ENCODE results near the gene DYNLT2. TPM values are rescaled to one million over a fixed set of nuclear protein-coding genes. Genes with fewer than 3 reads are reported as not detected.

DYNLT2 gene
- total RNA-seq, 1 donor from 2014 or later = 2.5 TPM

DNA sequence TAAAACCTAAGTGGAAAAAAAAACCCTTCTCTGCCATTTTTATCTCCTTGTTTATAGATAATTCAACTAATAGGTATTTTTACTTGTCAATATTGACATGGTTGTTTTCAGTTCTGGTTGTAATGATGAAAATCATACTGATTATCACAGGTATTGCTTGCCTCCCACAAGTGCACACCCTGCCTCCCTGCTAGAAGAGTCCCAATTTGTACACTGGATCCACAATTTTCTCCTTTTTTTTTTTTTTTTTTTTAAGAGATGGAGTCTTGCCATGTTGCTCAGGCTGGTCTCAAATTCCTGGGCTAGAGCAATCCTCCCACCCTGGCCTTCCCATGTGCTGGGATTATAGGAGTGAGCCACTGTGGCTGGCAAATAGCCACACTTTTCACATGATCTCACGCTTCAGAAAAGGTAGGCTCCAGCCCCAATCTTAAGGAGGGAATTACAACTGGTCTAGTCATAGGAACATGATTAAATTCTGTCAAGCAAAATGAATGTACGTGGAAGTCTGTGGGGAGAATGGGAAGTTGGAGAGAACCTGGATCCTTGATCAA, 12.3 kb downstream of the DYNLT2 start:
- no peak overlapping the region for H3K4me3 ChIP-seq (ENCODE audit: low read depth, low read length)
- no peak for DNase-seq (ENCODE audit: low read depth)
- TF ChIP-seq, protein P1, sequence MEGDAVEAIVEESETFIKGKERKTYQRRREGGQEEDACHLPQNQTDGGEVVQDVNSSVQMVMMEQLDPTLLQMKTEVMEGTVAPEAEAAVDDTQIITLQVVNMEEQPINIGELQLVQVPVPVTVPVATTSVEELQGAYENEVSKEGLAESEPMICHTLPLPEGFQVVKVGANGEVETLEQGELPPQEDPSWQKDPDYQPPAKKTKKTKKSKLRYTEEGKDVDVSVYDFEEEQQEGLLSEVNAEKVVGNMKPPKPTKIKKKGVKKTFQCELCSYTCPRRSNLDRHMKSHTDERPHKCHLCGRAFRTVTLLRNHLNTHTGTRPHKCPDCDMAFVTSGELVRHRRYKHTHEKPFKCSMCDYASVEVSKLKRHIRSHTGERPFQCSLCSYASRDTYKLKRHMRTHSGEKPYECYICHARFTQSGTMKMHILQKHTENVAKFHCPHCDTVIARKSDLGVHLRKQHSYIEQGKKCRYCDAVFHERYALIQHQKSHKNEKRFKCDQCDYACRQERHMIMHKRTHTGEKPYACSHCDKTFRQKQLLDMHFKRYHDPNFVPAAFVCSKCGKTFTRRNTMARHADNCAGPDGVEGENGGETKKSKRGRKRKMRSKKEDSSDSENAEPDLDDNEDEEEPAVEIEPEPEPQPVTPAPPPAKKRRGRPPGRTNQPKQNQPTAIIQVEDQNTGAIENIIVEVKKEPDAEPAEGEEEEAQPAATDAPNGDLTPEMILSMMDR (conservative IDR thresholded peaks at IDR 0.05; ENCODE audit: low read depth, low read length) = no peak

DNA sequence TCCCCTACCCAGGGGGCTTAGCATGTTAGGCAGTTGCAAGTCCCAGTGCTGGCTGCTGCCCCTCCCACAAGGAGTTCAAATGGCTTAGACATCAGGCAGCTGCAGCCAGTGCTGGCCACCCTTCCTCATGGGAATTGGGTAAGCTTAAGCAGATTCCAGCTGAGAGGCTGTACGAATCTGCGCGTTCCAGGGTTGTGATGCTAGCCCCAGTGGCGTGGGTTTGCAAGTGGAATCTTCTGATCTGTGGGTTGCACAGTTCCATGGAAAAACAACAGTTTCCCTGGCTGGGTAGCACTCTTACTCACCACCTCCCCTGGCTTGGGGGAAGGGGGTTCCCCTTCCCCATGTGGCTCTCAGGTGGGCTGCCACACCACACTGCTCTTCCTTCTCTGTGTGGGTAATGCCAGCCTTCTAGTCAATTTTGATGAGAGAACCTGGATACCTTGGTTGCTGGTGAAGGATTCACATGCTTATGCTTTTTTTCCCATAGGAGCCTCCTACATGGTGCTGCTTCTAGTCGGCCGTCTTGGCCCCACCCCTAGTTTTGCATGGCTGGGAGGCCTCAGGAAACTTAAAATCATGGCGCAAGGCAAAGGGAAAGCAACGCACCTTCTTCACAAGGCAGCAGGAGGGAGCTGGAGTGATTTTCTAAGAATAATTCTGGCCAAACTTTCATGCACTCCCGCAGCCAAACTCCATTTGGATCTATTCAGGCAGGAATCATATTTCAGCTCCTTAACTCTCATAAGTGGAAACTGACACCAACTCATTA, 13.0 kb downstream of the DYNLT2 start:
- no peak for DNase-seq (ENCODE audit: low read depth)
- TF ChIP-seq, protein P1 (conservative IDR thresholded peaks at IDR 0.05; ENCODE audit: low read depth, low read length) = no peak

DNA sequence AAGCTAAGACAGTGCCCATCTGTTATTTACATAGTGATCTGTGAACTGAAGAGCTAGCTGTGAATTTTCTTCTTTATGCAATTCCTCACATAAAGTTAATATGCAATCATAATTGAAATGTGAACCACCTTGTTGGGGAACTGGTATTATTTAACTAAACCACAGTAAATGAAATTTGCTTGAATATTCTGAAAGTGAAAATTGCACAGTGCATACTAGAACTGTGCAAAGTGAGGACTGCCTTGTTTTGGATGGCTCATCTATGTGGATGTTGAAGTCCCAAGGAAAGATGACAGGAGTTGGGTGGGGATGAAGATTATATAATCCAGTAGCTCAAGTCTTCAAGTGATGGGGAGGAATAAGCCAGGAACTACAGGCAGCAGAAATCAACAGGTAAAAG, 21.4 kb downstream of the DYNLT2 start:
- TF ChIP-seq, protein P1 (conservative IDR thresholded peaks at IDR 0.05; ENCODE audit: low read depth, low read length) = no peak
- no peak for DNase-seq (ENCODE audit: low read depth)

More for the DNA sequence above, 13.0 kb downstream of the DYNLT2 start:
- H3K4me3 ChIP-seq (ENCODE audit: low read depth, low read length) = no peak overlapping the region

DNA sequence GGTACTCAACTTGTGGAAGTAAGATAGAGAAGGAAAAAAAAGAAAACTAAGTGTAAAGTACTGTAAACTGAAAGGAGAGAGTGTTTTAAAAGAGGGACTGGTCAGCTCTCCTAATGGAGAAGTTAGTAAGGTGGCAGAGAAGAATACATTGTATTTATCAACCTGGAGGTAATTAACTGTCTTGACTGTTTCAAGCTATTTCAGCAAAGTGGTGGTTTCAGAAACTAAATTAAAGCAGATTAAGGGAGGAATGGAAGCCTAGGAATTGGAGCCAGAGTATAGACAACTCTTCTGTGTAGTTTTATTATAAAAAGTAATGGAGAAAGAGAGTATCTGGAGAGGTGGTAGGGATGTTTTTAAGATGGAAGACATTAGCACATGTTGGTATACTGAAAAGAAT, 24.4 kb downstream of the DYNLT2 start:
- TF ChIP-seq, protein P1 (conservative IDR thresholded peaks at IDR 0.05; ENCODE audit: low read depth, low read length) = no peak
- H3K4me3 ChIP-seq (ENCODE audit: low read depth, low read length) = no peak overlapping the region
- no peak for DNase-seq (ENCODE audit: low read depth)

More for the DNA sequence above, 21.4 kb downstream of the DYNLT2 start:
- H3K4me3 ChIP-seq (ENCODE audit: low read depth, low read length) = no peak overlapping the region

DNA sequence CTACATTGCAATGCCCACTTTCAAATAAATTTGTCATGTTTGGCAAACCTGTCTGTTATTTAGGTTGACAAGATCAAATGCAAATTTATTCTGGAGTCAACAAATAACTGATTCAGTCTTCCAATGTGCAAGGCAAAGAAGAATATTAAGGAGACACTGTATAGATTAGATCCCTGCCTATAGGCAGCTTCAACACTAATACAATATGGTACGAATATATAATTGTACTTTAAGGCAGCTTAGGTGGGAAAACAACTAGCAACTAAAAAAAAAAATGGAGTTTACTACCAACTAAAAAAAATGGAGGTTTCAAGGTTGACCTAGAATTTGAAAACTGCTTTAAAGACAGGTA, 25.3 kb downstream of the DYNLT2 start:
- no peak for DNase-seq (ENCODE audit: low read depth)
- TF ChIP-seq, protein P1 (conservative IDR thresholded peaks at IDR 0.05; ENCODE audit: low read depth, low read length) = no peak

DNA sequence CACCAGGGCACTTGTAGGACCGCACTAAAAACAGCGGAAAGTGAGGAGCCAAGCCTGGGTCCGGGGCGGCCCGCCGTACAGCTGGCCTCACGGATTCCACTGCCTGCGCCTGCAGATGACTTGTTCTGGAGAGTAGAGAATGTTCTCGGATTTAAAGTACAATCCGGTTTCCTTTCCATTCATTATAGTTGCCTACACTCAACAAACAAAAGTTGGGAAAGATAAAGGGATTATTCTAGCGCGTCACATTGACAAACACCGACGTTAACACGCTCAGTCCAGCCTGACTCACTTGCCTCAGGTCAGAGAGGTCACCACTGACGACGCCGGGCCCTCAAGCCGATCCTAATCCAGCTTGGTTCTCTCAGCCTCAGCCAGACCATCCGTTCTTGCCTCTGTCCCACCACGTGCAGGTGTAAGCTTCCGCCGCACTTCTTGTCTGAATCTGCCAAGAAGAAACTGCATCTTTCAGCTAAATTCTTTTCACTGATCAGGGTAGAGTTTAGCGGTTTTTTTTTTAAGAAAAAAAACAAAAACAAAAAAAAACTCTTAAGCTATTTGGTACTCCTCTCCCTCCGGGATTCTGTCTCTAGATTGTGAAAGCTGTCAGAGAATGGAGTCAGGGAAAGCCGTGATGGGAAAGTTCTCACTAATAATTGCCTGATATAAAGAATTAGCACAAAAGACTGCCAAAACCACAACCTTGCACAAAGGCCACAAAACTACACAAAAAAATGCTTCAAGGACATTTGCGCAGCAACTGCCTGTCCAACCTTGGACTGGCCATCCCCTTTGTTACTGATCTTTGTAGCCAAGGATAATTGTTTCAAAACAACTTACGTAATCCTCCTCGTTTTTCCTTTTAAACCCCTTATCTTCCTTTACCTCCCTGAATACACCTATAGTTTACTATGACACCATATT, 26.0 kb downstream of the DYNLT2 start:
- DNase-seq (ENCODE audit: low read depth) = peak; percentile 44
- peak overlapping the region; percentile 63 for H3K4me3 ChIP-seq (ENCODE audit: low read depth, low read length)
- TF ChIP-seq, protein P1 (conservative IDR thresholded peaks at IDR 0.05; ENCODE audit: low read depth, low read length) = no peak

More for the DNA sequence above, 25.3 kb downstream of the DYNLT2 start:
- no peak overlapping the region for H3K4me3 ChIP-seq (ENCODE audit: low read depth, low read length)

All from epithelial cell of proximal tubule (primary cell).